GM12891 (cell line): ENCODE measurements around the gene RTN4RL1.

Experiments
- POLR2A ChIP-seq: IDR thresholded peaks from 2 replicates; pipeline ENCODE4 v1.6.1; 2011; ENCODE audit warnings: low read depth, low read length, control low read depth
- POLR2AphosphoS5 ChIP-seq: IDR thresholded peaks from 2 replicates; pipeline ENCODE4 v1.6.1; 2011; ENCODE audit warnings: low read depth, low read length, control low read depth

GRCh38 chr17:2061441-2061958 is 36.4 kb upstream of the RTN4RL1 start:
- TF ChIP-seq POLR2AphosphoS5 (peak; percentile 87; the same call in 1 of the 2 replicates), POLR2A (peak; percentile 58; the same call in 1 of the 2 replicates)
